ENCODE data around the gene OR1L4.

OR1L4 gene

GRCh38 chr9:122723690-122724089 is at the start of gene OR1L4:
OR1L4 (plus strand) TSS chr9:122723990; CDS start chr9:122723990, 0 bp downstream.
- no peak for DNase-seq (ENCODE audit: low read depth)
- no peak within 1 kb of the TSS for H3K4me3 ChIP-seq (ENCODE audit: low read depth, low read length)
- no peak for TF ChIP-seq CTCF (IDR thresholded peaks at IDR 0.05; ENCODE audit: low read depth, low read length, missing control alignments)

GRCh38 chr9:122684851-122685250 is 38.9 kb upstream of the OR1L4 start:
- no peak overlapping the region for H3K4me3 ChIP-seq (ENCODE audit: low read depth, low read length)
- TF ChIP-seq CTCF (IDR thresholded peaks at IDR 0.05; ENCODE audit: low read depth, low read length, missing control alignments) = no peak
- DNase-seq (ENCODE audit: low read depth) = no peak

GRCh38 chr9:122695696-122696095 is 28.1 kb upstream of the OR1L4 start:
- TF ChIP-seq CTCF (IDR thresholded peaks at IDR 0.05; ENCODE audit: low read depth, low read length, missing control alignments) = no peak
- DNase-seq (ENCODE audit: low read depth) = no peak

GRCh38 chr9:122718038-122718437 is 5.8 kb upstream of the OR1L4 start:
- TF ChIP-seq CTCF (IDR thresholded peaks at IDR 0.05; ENCODE audit: low read depth, low read length, missing control alignments) = no peak
- no peak overlapping the region for H3K4me3 ChIP-seq (ENCODE audit: low read depth, low read length)
- DNase-seq (ENCODE audit: low read depth) = no peak

More at GRCh38 chr9:122695696-122696095, 28.1 kb upstream of the OR1L4 start:
- no peak overlapping the region for H3K4me3 ChIP-seq (ENCODE audit: low read depth, low read length)

- no peak overlapping the region for H3K4me3 ChIP-seq (ENCODE audit: low read depth, low read length)
- DNase-seq (ENCODE audit: low read depth) = no peak
- no peak for TF ChIP-seq CTCF (IDR thresholded peaks at IDR 0.05; ENCODE audit: low read depth, low read length, missing control alignments)
Observed at GRCh38 chr9:122719218-122719617, 4.6 kb upstream of the OR1L4 start.

- H3K4me3 ChIP-seq (ENCODE audit: low read depth, low read length) = no peak within 1 kb of the TSS
- TF ChIP-seq CTCF (IDR thresholded peaks at IDR 0.05; ENCODE audit: low read depth, low read length, missing control alignments) = no peak
- DNase-seq (ENCODE audit: low read depth) = no peak
Observed at GRCh38 chr9:122742003-122742402, 18.2 kb downstream of the OR1L4 start, which contains the start of gene OR1L6. OR1L6 (plus strand) TSS chr9:122742303; CDS start chr9:122749848, 7,545 bp downstream.

- DNase-seq (ENCODE audit: low read depth) = no peak
- no peak for TF ChIP-seq CTCF (IDR thresholded peaks at IDR 0.05; ENCODE audit: low read depth, low read length, missing control alignments)
- H3K4me3 ChIP-seq (ENCODE audit: low read depth, low read length) = no peak overlapping the region
Observed at GRCh38 chr9:122754825-122755224, 31.0 kb downstream of the OR1L4 start.

Measured in GM12864 (cell line).